SK-MEL-5 (cell line): Measurements from ENCODE around the gene EPSTI1. TPM values are rescaled to one million over a fixed set of nuclear protein-coding genes. Genes with fewer than 3 reads are reported as not detected.

Experiments
- DNase-seq: peaks from one replicate; pipeline ENCODE4 v3.0.0-alpha.2; 2016; ENCODE audit warnings: low read depth, low spot score
- in situ Hi-C: cut with HindIII; loops from 2 replicates; pipeline ENCODE4 v1.10.0; 2016; ENCODE audit warnings: low sequenced_read_pairs, high pct_unique_total_duplicates, low pct_unique_long_range_greater_than_20kb
- total RNA-seq: library from RNA; depleted of rRNA; stranded (reverse); fragments of >200 nt; shearing (Covaris generic); gene quantifications from 2 replicates; pipeline ENCODE4 v1.2.3, GENCODE V29; 2014; rRNA removed

The EPSTI1 gene
- total RNA-seq, 1 experiment from 2014 or later, result not detected

GRCh38 chr13:42836930-42837690 is 154.9 kb downstream of the EPSTI1 start:
- in situ Hi-C loops, result no loop called here
- DNase-seq, result peak; percentile 61

Other genes with a start within 250 kb of the EPSTI1 start
- gene FAM216B, start 210.7 kb downstream of the EPSTI1 start, total RNA-seq, result 0.03 TPM in 1 of 2 replicates, not detected in the other
- gene DNAJC15, start 31.3 kb upstream of the EPSTI1 start, total RNA-seq, result 33.2 and 43.8 TPM in 2 replicates